ENCODE measurements around the gene TPRA1. TPM values are rescaled to one million over a fixed set of nuclear protein-coding genes. Genes with fewer than 3 reads are reported as not detected.

Gene TPRA1
- total RNA-seq, 1 donor from 2014 or later, result 54.0 TPM

DNA sequence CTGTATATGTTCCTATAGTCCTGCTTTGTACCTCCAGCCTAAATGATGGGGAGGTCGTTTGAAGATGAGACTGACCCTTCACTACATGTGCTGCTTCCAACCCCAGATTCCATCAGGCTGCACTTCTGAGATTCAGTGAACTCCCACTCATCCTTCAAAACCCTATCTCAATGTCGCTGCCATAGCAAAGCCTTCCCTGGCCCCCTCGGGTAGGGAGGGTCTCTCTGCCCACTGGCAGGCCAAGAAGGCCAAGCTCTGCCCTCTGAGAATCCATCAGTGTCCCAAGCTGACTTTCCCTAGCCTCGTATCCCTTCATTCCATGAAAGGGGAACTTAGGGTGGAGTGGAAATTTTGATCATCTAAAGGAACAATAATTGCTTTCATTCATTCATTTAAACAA lies 35.4 kb downstream of the TPRA1 start:
- no peaks in the 10 kb centered on the region for H3K27me3 ChIP-seq
- H3K36me3 ChIP-seq, result no peaks in the 10 kb centered on the region
- no peak overlapping the region for H3K4me3 ChIP-seq
- no peak for DNase-seq (ENCODE audit: extremely low spot score in 2 of 2)
- intact Hi-C loops (cut with DNase I), result no loop called here
- no peak overlapping the region for H3K27ac ChIP-seq
- H3K9me3 ChIP-seq, result no peaks in the 10 kb centered on the region
- H3K4me1 ChIP-seq, result no peaks in the 10 kb centered on the region
- TF ChIP-seq CTCF (IDR thresholded peaks at IDR 0.05) (no peak), POLR2A (IDR thresholded peaks at IDR 0.05) (no peak), POLR2AphosphoS5 (IDR thresholded peaks at IDR 0.05; ENCODE audit: insufficient read depth in 1 of 2, low read depth in 1 of 2) (no peak)

- intact Hi-C loops (cut with DNase I), result loop anchor here (5.0 kb wide), 1 partner anchor 350 kb away; no protein-coding TSS in a partner anchor
- no peak for DNase-seq (ENCODE audit: extremely low spot score in 2 of 2)
- peaks cover 12% of the 10 kb centered on the region for H3K4me1 ChIP-seq
- H3K36me3 ChIP-seq, result no peaks in the 10 kb centered on the region
- no peak overlapping the region for H3K4me3 ChIP-seq
- TF ChIP-seq CTCF (IDR thresholded peaks at IDR 0.05), result no peak
- no peak overlapping the region for H3K27ac ChIP-seq
- no peaks in the 10 kb centered on the region for H3K9me3 ChIP-seq
- no peaks in the 10 kb centered on the region for H3K27me3 ChIP-seq
Measured at GRCh38 chr3:127552038-127552437, 38.5 kb downstream of the TPRA1 start.

- Histone ChIP-seq H3K27me3 (no peaks in the 10 kb centered on the region), H3K36me3 (no peaks in the 10 kb centered on the region), H3K9me3 (no peaks in the 10 kb centered on the region), H3K4me1 (peaks cover 14% of the 10 kb centered on the region), H3K4me3 (no peak overlapping the region), H3K27ac (no peak overlapping the region)
- DNase-seq (ENCODE audit: extremely low spot score in 2 of 2), result no peak
- no peak for TF ChIP-seq POLR2AphosphoS5 (IDR thresholded peaks at IDR 0.05; ENCODE audit: insufficient read depth in 1 of 2, low read depth in 1 of 2)
- no peak for TF ChIP-seq CTCF (IDR thresholded peaks at IDR 0.05)
- no peak for TF ChIP-seq POLR2A (IDR thresholded peaks at IDR 0.05)
- intact Hi-C loops (cut with DNase I), result loop anchor here (5.0 kb wide), 1 partner anchor 351 kb away; no protein-coding TSS in a partner anchor
Measured at GRCh38 chr3:127551178-127551577, 39.4 kb downstream of the TPRA1 start.

GRCh38 chr3:127550468-127551157 lies 39.9 kb downstream of the TPRA1 start:
- H3K4me3 ChIP-seq, result no peak overlapping the region
- H3K27ac ChIP-seq, result no peak overlapping the region
- intact Hi-C loops (cut with DNase I), result loop anchor here (5.0 kb wide), 1 partner anchor 352 kb away; no protein-coding TSS in a partner anchor
- no peaks in the 10 kb centered on the region for H3K36me3 ChIP-seq
- no peaks in the 10 kb centered on the region for H3K27me3 ChIP-seq
- peaks cover 14% of the 10 kb centered on the region for H3K4me1 ChIP-seq
- DNase-seq (ENCODE audit: extremely low spot score in 2 of 2), result no peak
- H3K9me3 ChIP-seq, result no peaks in the 10 kb centered on the region
- TF ChIP-seq POLR2AphosphoS5 (IDR thresholded peaks at IDR 0.05; ENCODE audit: insufficient read depth in 1 of 2, low read depth in 1 of 2), result no peak
- no peak for TF ChIP-seq CTCF (IDR thresholded peaks at IDR 0.05)
- no peak for TF ChIP-seq POLR2A (IDR thresholded peaks at IDR 0.05)

GRCh38 chr3:127549826-127550467 lies 40.6 kb downstream of the TPRA1 start:
- no peak for TF ChIP-seq CTCF (IDR thresholded peaks at IDR 0.05)
- TF ChIP-seq POLR2AphosphoS5 (IDR thresholded peaks at IDR 0.05; ENCODE audit: insufficient read depth in 1 of 2, low read depth in 1 of 2), result no peak
- TF ChIP-seq POLR2A (IDR thresholded peaks at IDR 0.05), result no peak
- intact Hi-C loops (cut with DNase I), result loop anchor here (5.0 to 10.0 kb wide), 2 partner anchors 352 to 565 kb away; partner anchors contain the start of gene PLXNA1
- no peaks in the 10 kb centered on the region for H3K27me3 ChIP-seq

More at GRCh38 chr3:127549826-127550467, 40.6 kb downstream of the TPRA1 start:
- peaks cover 14% of the 10 kb centered on the region for H3K4me1 ChIP-seq
- no peak overlapping the region for H3K27ac ChIP-seq
- no peak for DNase-seq (ENCODE audit: extremely low spot score in 2 of 2)
- no peak overlapping the region for H3K4me3 ChIP-seq
- no peaks in the 10 kb centered on the region for H3K9me3 ChIP-seq
- no peaks in the 10 kb centered on the region for H3K36me3 ChIP-seq
